SU-DHL-6 (cell line): ENCODE data around the gene CCDC68.

Source experiments
- EZH2phosphoT487 ChIP-seq: fragments of 200-600 bp; sonication (generic), shearing (Covaris generic); conservative IDR thresholded peaks from 2 replicates; pipeline ENCODE4 v1.6.1; 2018; ENCODE audit warnings: mild to moderate bottlenecking, antibody characterized with exemption, low read length, moderate library complexity, mixed read lengths
- TF ChIP-seq, protein P1 (sequence below): fragments of 200-600 bp; sonication (generic); IDR thresholded peaks from one replicate; pipeline ENCODE4 v1.5.1; 2017; ENCODE audit warnings: antibody characterized with exemption, mild to moderate bottlenecking, low read length, moderate library complexity; ENCODE audit not compliant: insufficient read depth, poor library complexity, severe bottlenecking

DNA sequence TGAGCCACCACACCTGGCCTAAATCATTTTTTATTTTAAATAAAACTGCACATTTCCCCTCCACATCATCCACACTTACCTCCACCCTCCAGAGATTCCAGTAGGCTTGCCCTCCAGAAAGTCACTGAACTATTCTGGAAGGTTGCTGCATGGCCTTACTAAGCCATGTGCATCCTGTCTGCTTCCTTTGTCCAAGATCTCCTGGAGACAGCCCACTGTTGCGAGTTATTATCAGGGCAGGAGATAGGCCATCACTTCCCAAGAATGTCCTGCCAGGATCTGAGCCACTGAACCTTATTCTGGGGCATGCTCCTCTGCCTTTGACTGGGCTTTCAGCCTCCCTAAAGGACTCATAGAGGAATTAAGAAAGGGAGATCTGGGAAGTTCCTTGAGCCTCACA, 26.8 kb downstream of the CCDC68 start:
- TF ChIP-seq, protein P1, sequence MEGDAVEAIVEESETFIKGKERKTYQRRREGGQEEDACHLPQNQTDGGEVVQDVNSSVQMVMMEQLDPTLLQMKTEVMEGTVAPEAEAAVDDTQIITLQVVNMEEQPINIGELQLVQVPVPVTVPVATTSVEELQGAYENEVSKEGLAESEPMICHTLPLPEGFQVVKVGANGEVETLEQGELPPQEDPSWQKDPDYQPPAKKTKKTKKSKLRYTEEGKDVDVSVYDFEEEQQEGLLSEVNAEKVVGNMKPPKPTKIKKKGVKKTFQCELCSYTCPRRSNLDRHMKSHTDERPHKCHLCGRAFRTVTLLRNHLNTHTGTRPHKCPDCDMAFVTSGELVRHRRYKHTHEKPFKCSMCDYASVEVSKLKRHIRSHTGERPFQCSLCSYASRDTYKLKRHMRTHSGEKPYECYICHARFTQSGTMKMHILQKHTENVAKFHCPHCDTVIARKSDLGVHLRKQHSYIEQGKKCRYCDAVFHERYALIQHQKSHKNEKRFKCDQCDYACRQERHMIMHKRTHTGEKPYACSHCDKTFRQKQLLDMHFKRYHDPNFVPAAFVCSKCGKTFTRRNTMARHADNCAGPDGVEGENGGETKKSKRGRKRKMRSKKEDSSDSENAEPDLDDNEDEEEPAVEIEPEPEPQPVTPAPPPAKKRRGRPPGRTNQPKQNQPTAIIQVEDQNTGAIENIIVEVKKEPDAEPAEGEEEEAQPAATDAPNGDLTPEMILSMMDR = no peak
- TF ChIP-seq EZH2phosphoT487 = no peak
